HG02610 (cell line): ENCODE results near the gene SPAG4.
A peak's percentile ranks its signal among the peaks of the same experiment; 100 is the strongest.

ENCODE experiments used
- ATAC-seq: cut with Tn5 transposase; IDR thresholded peaks from one replicate; pipeline ENCODE4 v1.9.1; 2021; ENCODE audit warnings: mild to moderate bottlenecking, moderate library complexity; ENCODE audit not compliant: unreplicated experiment

SPAG4 gene

DNA sequence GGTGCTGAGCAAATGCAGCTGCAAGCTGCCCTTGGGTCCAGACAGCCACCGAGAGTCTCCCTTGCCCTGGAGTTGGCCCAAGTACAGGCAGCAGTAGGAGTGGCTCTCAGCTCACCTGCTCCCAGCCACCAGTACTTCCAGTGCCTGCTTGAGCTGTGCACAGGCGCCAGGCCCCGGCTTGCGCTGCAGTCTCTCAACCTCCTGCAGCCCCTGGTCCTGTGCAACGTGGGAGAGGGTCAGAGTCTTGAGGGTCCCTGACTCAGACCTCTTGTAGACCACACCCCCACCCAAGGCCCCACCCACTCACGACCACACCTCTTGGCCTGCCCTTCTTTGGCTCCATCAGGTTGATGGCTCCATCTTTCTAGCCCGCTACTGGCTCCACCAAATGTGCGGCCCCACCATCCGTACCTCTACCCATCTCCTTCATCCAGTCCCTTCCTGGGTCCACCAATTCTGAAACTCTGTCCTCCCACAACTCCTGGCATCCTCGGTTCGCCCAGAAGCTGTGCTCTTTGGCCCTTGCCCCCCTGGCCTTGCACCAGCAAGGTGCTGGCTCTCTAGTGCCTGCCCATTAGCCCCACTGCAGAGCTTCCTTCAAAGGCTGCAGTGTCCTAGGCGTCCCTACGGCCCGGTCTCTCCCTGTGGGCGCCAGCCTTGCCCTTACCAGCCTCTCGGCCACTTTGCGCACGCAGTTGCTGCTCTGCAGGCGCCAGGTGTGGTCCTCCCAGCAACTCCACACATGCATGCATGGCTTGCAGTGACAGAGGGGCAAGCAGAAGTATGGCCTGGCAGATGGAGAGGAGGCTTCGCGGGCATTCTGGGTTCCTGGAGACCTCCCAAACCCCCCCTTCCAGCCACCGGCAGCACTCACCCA is 16.5 kb upstream of the SPAG4 start:
- ATAC-seq = no peak

DNA sequence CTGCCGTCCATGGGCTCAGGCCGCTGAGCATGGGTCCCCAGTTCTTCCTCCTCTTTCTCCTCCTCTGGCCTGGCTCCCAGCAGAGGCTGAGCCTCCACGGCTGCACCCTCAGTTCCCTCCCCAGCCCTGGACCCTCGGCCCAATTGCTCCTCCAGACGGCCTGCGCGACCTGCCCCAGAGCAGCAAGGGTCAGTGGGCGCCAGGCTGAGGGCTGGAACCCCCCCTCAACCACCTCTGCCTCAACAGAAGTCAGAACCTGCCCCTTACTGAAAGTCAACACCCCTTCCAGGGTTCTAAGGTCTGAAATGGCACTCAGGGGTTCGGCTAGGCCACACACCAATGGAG is 15.9 kb upstream of the SPAG4 start:
- ATAC-seq = no peak

DNA sequence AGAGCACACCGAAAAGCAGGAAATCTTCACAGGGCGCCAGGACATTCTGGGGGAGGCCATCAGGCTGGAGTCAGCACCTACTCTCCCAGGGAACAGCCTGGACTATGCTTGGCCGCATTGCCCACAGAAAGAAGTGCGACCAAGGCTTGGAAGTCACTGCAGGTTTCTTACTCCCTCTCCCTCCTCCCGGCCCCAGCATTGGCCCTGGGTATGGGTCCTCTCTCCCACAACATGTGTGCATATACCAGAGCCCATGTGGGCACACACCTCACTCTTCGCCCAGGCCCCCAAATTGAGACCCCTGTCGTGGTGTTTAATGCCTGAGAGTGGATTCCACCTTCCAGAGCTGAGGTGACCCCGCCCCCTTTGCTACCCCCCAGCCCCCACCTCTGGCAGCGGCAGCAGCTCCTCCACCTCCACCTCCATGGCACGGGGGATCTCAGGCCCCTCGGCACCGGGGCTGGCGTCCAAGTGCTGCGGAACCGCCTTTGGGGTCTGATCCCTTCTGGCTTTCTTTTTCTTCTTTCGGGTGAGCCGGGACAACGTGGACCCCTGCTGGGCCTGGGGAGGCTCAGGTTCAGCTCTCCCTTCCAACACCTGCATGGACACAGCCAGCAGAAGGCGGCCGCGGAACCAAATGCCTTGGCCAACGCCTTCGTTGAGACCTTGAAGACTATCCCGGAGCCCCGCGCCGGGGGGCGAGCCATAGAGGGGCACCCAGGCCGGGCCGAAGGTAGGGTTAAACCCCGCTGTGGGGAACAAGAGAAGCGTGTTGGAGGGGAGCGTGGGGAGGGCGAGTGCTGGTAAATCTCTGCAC is 15.2 kb upstream of the SPAG4 start:
- no peak for ATAC-seq

DNA sequence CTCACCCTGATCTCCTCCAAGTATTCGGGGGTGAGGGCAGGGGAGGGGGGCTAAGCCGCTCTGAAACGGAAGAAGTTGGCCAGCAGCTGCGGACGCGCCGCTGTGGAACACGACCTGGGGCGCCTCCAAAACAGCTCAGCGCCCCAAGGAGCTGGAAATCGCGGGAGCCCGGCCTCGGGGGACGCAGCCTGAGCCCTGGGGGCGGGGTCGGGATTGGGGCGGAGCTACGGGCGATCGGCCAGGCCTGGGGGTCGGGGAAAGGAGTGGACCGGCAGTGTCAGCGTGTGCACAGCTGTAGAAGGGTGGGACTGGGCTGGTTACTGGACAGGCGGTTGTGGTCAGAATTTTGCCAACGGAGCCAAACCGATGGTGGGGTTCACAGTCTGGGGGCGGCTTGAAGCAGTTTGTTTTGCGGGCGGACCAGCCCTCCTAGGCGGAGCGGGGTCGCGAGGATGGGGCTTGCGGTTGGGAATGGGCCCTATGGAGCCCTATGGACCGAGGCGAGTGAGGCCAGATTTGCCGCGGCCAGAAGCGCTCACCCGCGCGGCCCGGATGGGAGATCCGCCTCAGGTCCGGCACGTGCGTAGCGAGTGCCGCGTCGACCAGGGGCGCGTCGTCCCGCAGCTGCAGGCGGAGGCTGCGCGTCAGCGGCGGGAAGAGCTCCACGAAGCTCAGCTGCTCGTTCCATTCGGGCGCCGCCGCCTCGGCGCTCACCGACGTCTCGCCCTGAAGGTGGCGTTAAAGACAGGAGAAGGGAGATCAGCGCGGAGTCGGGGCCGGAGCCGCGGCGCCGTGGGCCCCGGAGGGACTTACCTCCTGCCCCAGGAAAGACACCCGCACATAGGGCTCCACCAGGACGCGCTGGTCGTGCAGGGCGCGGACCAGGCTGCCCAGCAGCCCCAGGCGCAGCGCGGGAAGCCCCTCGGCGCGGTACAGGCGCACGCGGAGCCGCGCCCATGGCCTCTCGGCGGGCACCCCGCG is 14.3 kb upstream of the SPAG4 start:
- no peak for ATAC-seq

DNA sequence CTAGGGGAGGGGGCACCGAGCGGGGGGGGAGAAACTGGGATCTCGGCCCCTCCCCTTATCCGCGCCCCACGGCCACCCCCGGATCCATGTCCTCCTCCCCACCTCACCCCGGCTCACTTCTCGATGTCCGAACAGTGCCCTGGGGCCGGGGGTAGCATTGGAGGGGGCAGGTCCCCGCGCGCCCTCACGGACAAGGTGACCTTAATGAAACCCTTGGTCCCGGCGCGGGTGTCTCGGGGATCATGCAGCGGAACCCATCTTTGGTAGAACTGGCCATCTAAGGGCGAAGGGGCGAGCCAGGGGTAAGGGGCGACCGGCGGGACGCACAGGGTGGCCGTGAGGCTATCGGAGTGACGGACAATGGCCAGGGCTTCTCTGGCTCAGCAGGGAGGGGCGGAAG is 13.6 kb upstream of the SPAG4 start:
- ATAC-seq = no peak

DNA sequence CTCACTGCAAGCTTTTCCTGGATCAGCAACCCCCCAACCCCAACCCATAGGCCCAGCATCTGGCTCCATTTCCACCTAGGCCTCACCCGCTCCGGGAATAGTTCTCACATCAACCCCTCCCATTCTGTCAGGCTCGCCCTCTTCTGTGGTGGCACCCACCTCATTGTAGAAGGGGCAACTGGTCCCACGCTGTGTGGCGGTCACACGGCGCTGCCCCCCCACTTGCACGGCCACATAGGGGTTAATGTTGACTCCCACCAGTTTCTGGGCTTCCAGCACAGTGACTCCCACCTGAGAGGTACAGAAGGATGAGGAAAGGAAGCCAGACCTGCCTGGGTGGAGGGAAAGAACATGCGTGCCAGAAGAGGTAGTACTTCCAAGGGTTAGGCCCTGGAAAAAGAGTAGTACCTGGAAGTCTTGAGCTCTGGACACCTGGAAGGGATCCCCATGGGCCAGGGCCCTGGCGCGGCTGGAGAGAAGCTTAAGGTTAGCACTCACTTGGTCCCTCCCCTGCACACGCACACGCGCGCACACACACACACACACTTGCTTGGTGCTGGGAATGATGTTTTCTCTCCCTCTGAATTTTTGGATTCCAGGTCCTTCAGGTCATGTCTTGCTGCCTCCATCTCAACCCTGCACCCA is 12.7 kb upstream of the SPAG4 start:
- no peak for ATAC-seq

DNA sequence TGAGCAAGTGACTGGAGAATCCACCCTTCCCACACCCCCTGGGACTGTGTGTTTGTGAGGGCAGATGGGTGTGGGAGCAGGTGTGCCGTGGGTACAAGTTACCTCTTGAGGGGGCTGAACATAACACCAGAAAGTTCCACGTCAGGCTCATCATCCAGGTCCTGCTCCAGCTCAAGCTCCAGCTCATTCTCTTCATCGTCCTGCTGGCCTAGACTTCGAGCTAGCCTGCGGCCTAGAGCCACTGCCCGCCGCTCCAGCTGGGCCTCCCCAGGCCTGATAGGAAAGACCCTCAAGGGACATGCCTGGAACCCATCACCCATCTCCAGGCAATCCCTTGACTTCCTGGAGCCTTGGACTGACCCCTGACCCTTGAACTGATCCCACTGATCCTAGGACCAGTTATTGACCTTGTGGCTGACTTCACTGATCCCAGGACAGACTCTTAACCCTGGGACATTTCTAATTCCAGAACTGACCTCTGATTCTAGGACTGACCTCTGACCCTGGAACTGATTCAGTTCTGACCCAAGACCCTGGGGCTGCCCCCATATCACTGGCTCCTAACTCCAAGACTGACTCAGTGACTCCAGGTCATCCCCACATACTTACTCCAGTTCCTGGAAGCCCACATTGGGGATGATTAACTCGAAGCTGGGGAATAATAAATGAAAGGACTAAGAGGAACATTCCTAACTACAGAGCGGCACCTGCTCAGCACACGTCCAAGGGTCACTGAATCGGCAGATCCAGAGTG is 11.8 kb upstream of the SPAG4 start:
- ATAC-seq = no peak

DNA sequence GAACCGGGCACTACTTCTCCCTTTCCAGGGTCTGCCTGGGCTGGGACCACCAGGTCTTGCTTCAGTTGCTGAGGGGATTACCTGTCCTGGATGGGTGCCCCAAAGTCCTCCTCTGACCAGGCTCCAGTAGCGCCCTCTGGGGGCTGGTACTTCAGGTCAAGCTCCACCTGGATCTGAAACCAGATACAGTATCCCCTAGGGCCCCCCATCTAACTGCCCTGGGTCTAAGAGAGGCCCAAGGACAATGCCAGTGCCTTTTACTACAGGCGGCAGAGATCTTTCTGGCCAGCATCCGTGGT is 11.2 kb upstream of the SPAG4 start:
- no peak for ATAC-seq

DNA sequence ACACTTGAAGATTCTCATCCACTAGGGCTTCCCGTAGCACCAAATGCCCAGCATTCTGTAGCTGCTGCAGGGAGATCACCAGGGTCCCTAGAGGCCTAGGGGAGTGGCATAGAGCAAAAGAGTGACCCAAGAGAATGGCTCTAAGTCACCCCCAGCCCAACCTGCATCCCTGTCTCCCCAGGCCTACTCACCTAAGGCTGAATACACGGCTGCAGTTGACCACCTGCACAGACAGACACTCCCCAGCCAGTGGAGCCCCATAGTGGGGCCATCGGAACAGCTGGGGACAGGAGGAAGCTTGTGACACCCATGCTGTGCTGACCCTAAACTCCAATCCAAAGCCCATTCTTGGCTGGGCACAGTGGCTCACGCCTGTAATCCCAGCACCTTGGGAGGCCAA is 9.5 kb upstream of the SPAG4 start:
- no peak for ATAC-seq

DNA sequence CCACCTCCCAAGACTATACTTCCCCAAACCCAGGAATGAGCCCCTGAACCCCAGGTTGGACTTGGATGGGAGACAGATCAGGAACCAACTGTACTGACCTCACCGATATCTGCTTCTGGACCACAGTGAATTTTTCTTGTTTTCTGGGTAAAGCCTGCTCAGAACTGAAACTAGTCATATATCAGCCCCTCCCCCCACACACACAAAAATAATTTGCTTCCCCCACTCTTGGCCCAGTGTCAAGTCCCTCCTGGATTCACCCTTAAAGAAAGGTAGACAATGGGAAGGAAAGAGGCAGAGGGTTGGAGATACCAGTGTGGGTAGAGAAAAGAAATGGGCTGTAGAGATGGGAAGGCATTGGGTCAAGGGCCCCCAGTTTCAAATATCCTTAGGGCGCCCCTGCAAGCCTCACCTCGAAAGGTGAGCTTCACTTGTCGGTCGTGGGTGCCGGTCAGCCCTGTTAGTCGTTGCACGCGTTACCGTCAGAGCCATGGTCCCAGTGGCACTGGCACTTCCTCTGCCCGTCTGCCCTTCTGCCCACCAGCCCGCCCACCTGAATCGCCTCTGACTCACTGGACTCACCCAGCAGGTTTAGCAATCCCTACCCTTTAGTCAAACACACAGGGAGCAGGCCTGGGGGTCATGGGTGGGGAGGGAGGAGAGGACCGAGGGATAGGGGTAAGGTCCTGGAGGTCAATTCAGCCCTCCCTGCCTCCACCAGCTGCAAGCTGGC is 8.5 kb upstream of the SPAG4 start:
- no peak for ATAC-seq

DNA sequence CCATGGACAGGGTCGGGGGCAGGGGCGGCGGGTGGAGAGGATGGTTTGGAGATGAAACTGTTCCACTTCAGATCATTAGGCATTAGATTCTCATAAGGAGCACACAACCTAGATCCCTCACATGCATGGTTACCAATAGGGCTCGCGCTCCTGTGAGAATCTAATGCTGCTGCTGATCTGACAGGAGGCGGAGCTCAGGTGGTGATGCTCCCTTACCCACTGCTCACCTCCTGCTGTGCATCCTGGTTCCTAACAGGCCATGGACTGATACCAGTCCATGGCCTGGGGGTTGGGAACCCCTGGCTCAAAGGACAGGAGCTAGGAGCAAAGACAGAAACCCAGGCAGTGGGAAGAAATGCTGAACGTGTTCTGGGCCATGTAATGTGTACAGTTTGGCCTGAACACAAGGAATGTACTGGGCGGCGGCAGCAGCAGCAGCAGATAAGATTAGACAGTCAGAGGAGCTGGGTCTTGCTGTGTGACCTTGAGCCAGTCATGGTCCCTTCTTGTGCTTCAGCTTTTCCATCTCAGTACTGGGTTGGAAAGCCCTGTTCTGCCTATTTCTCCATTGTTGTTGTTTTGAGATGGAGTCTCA is 4.7 kb upstream of the SPAG4 start:
- ATAC-seq = no peak

DNA sequence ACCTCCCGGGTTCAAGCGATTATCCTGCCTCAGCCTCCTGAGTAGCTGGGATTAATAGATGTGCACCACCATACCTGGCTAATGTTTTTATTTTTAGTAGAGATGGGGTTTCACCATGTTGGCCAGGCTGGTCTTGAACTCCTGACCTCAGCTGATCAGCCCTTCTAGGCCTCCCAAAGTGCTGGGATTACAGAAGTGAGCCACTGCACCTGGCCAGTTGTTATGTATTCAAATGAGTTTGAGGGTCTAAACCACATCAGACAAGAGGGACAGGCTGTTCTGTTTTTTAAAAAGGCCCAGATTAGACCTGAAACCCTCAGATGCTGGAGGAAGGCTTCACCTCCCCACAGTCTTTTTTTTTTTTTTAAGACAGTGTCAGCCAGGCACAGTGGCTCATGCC is 4.1 kb upstream of the SPAG4 start:
- peak; percentile 37 for ATAC-seq

DNA sequence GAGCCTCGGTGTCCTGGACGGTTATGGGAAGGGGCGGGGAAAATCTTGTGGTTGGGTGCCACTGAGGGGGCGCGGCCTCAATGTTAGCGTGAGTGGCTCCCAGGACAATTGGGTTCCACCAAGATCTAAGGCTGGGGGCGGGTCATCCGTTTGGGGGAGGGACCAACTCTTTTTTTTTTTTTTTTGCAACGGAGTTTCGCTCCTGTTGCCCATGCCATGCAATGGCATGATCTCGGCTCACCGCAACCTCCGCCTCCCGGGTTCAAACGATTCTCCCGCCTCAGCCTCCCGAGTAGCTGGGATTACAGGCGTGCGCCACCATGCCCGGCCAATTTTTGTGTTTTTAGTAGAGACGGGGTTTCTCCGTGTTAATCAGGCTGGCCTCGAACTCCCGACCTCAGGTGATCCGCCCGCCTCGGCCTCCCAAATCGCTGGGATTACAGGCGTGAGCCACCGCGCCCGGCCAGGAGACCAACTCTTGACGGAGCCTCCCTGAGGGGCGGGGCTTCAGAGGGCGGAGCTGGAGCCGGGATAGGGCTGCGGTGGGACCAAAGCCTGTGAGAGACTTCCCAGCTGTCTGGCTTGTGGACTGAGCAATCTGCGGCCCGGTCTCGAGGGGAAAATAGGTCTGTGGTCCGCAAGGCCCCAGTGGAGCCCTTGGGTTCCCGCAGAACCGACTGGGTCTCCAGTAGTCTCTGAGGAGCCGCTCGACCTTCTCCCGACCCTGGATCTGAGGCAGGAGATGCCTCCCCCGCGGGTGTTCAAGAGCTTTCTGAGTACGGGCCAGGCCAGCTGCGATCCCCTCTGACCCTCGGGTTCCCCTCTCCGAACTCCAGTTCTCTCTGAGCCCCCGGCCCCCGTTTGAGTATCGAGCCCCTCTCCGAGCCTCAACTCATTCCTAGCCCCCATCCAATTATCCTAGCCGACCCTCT is 1.1 kb downstream of the SPAG4 start:
- peak; percentile 22 for ATAC-seq

DNA sequence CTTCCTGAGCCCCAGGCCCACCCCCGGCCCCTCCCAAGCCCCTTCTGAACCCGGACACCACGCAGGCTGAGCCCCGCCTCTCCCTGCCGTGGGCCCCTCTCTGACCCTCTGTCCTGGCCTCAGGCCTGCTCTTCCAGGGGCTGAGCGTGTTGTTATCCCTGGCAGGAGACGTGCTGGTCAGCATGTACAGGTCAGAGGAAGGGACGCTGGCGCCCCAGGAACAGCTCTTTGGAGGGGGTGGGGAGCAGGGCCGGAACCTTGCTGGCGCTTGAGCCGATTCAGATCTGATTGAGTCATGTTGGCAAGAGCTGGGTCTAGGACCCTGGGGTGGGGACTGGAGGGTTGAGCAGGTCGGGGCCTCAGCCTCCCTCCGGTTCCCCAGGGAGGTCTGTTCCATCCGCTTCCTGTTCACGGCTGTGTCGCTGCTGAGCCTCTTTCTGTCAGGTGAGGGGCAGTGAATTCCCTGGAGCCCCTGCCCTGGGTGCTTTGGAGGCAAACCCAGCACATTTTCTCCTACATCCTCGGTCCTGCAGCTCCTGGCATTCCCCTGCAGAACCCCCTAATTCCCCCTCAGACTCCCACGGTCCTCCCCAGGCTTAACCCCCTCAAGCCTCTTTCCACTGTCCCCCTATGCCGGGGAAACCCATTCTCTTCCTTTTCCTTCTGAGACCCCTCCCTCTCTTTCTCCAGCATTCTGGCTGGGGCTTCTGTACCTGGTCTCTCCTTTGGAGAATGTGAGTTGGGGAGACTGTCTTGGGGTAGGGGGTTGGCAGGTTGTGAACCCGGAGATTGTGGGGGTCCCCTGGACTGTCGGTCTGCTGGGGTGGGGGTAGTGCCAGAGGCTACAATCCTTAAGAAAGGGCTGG is 2.0 kb downstream of the SPAG4 start:
- ATAC-seq = no peak

DNA sequence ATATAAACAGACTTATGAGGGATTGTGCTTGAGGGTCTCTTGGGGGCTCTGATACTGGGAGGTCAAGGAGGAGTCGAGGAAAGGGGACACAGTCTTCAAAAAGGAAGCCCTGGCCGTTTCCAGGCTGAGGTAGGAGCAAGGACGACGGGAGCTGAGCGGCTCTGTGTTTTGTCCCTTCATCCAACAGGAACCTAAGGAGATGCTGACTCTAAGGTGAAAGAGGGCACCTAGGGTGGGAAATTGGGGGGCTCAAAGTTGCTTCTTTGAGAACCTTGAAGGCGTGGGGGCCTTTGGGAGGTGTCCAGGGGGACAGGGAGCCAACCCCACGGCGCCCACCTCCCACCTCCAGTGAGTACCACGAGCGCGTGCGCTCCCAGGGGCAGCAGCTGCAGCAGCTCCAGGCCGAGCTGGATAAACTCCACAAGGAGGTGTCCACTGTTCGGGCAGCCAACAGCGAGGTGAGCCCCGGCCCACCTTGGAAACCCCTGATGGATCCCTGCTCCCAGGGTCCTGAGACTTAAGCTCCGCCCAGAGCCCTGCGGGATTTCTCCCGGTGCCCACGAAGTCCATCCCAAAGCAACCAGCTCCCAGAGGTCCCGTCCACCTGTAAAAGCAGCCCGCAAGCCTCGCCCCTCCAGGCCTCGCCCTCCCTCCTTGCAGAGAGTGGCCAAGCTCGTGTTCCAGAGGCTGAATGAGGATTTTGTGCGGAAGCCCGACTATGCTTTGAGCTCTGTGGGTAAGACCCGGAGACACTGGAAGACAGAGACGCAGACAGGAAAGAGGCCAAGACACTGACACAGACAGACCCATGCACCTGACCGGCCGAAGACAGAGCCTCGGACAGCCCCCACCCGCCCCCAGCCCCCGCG is 2.9 kb downstream of the SPAG4 start:
- no peak for ATAC-seq
